Tibial artery (tissue), 4 donors: ENCODE measurements around the gene FDCSP.
"Not testable (repeated sequence)": the region's sequence is repeated elsewhere in the genome, so short reads cannot be mapped to it uniquely, and the experiment has no call there.

ENCODE experiments used
- DNase-seq, 2 donors: peaks; one replicate each; pipeline ENCODE4 v3.0.0-alpha.2; 2019
- H3K27ac ChIP-seq, 2 donors: fragments of 200-600 bp; sonication (generic) in 1 of 2; 1 replicate in 1 of 2; 2 replicates in 1 of 2; pipeline ENCODE4 v1.5.1; 2018 to 2019; ENCODE audit warnings: mild to moderate bottlenecking in 1 of 2
- H3K27me3 ChIP-seq, 2 donors: fragments of 200-600 bp; sonication (generic) in 1 of 2; one replicate each; pipeline versions ENCODE4 v1.5.1 to v1.6.0; 2016 to 2019
- H3K36me3 ChIP-seq, 3 donors: fragments of 200-600 bp; sonication (generic) in 2 of 3; one replicate each; pipeline ENCODE4 v1.5.1; 2016 to 2019; ENCODE audit warnings: mild to moderate bottlenecking in 2 of 3
- H3K4me1 ChIP-seq, 4 donors: fragments of 200-600 bp; sonication (generic) in 2 of 4; 1 replicate in 3 of 4; 2 replicates in 1 of 4; pipeline ENCODE4 v1.5.1; 2016 to 2019
- H3K4me3 ChIP-seq, 2 donors: fragments of 200-600 bp; sonication (generic) in 1 of 2; 1 replicate in 1 of 2; 2 replicates in 1 of 2; pipeline ENCODE4 v1.5.1; 2018 to 2019; ENCODE audit warnings: mild to moderate bottlenecking in 2 of 2
- H3K9me3 ChIP-seq, 3 donors: fragments of 200-600 bp; sonication (generic) in 1 of 3; one replicate each; pipeline ENCODE4 v1.5.1; 2016 to 2019
- CTCF ChIP-seq, 2 experiments: fragments of 200-600 bp in 1 of 2; fragments of 450-650 bp in 1 of 2; IDR thresholded peaks; one replicate each; pipeline ENCODE4 v1.5.1; 2017 to 2019; ENCODE audit warnings: antibody characterized with exemption in 2 of 2, mild to moderate bottlenecking in 1 of 2, moderate library complexity in 1 of 2
- intact Hi-C: fragments of 100-400 bp; cut with DNase I; formaldehyde crosslinking; loops from one replicate; pipeline ENCODE4 v1.15.0; 2023; ENCODE audit warnings: low total_unique reads

FDCSP gene

GRCh38 chr4:70203601-70204000 is 22.3 kb upstream of the FDCSP start:
- H3K27ac ChIP-seq = no peak overlapping the region
- no peak overlapping the region for H3K4me3 ChIP-seq
- no peaks in the 10 kb centered on the region for H3K4me1 ChIP-seq
- no peaks in the 10 kb centered on the region for H3K36me3 ChIP-seq
- no peak for DNase-seq
- H3K27me3 ChIP-seq = no peaks in the 10 kb centered on the region
- intact Hi-C loops = no loop called here
- TF ChIP-seq CTCF (IDR thresholded peaks at IDR 0.05) = no peak
- H3K9me3 ChIP-seq = no peaks in the 10 kb centered on the region

GRCh38 chr4:70212752-70213151 is 13.2 kb upstream of the FDCSP start:
- H3K27me3 ChIP-seq, H3K36me3 ChIP-seq, DNase-seq, intact Hi-C loops, H3K9me3 ChIP-seq, H3K27ac ChIP-seq, H3K4me1 ChIP-seq, H3K4me3 ChIP-seq: not testable (repeated sequence)

GRCh38 chr4:70216109-70216508 is 9.8 kb upstream of the FDCSP start:
- H3K4me1 ChIP-seq, H3K4me3 ChIP-seq, H3K9me3 ChIP-seq, H3K36me3 ChIP-seq, DNase-seq, intact Hi-C loops, H3K27ac ChIP-seq, H3K27me3 ChIP-seq: not testable (repeated sequence)

- DNase-seq, H3K27ac ChIP-seq, H3K4me1 ChIP-seq, H3K27me3 ChIP-seq, H3K36me3 ChIP-seq, H3K9me3 ChIP-seq, H3K4me3 ChIP-seq, intact Hi-C loops: not testable (repeated sequence)
Observed at GRCh38 chr4:70216550-70216949, 9.4 kb upstream of the FDCSP start.

- H3K4me3 ChIP-seq, H3K27ac ChIP-seq, DNase-seq, H3K36me3 ChIP-seq, H3K4me1 ChIP-seq, H3K9me3 ChIP-seq, H3K27me3 ChIP-seq, intact Hi-C loops: not testable (repeated sequence)
Observed at GRCh38 chr4:70221389-70221788, 4.5 kb upstream of the FDCSP start.

GRCh38 chr4:70221818-70222217 is 4.1 kb upstream of the FDCSP start:
- H3K36me3 ChIP-seq, H3K4me1 ChIP-seq, H3K4me3 ChIP-seq, DNase-seq, H3K9me3 ChIP-seq, intact Hi-C loops, H3K27me3 ChIP-seq, H3K27ac ChIP-seq: not testable (repeated sequence)

- no peak for DNase-seq
- Histone ChIP-seq H3K27ac (no peak overlapping the region), H3K36me3 (no peaks in the 10 kb centered on the region), H3K4me1 (no peaks in the 10 kb centered on the region), H3K9me3 (no peaks in the 10 kb centered on the region), H3K27me3 (no peaks in the 10 kb centered on the region), H3K4me3 (no peak overlapping the region)
- intact Hi-C loops = no loop called here
- no peak for TF ChIP-seq CTCF (IDR thresholded peaks at IDR 0.05)
Observed at GRCh38 chr4:70236125-70236524, 10.2 kb downstream of the FDCSP start.

- intact Hi-C loops = no loop called here
- Histone ChIP-seq H3K9me3 (no peaks in the 10 kb centered on the region), H3K27ac (no peak overlapping the region), H3K27me3 (no peaks in the 10 kb centered on the region), H3K4me3 (no peak overlapping the region), H3K4me1 (no peaks in the 10 kb centered on the region), H3K36me3 (no peaks in the 10 kb centered on the region)
- TF ChIP-seq CTCF (IDR thresholded peaks at IDR 0.05) = no peak
- no peak for DNase-seq
Observed at GRCh38 chr4:70239131-70239883, 13.4 kb downstream of the FDCSP start.
